DND-41 (cell line): ENCODE results near the gene MYLIP.

Source experiments
- ATAC-seq: fragments of 200-7000 bp; cut with Tn5 transposase; 3 replicates; pipeline ENCODE4 v1.9.1; 2021; ENCODE audit warnings: low read depth; ENCODE audit not compliant: insufficient read depth
- DNase-seq: peaks from one replicate; pipeline ENCODE4 v3.0.0-alpha.2; 2020
- H2AFZ ChIP-seq: 2 replicates; pipeline ENCODE4 v1.6.0; 2012; ENCODE audit warnings: low read depth, low read length
- H3K27ac ChIP-seq: 2 replicates; pipeline ENCODE4 v1.5.1; 2012; ENCODE audit warnings: low read length, inconsistent platforms
- H3K27me3 ChIP-seq: fragments of 200-600 bp; sonication (generic); 2 replicates; pipeline ENCODE4 v1.6.0; 2012; ENCODE audit warnings: low read length, mild to moderate bottlenecking, inconsistent platforms; ENCODE audit not compliant: insufficient read depth, poor library complexity
- H3K36me3 ChIP-seq: 2 replicates; pipeline ENCODE4 v1.5.1; 2012; ENCODE audit warnings: low read length, inconsistent platforms; ENCODE audit not compliant: insufficient read depth
- H3K4me1 ChIP-seq: 2 replicates; pipeline ENCODE4 v1.5.1; 2012; ENCODE audit warnings: mild to moderate bottlenecking, low read length; ENCODE audit not compliant: insufficient read depth
- H3K4me2 ChIP-seq: 2 replicates; pipeline ENCODE4 v1.6.0; 2012; ENCODE audit warnings: mild to moderate bottlenecking, moderate library complexity, low read length, inconsistent platforms; ENCODE audit not compliant: insufficient read depth
- H3K4me3 ChIP-seq, 2 experiments: fragments of 200-600 bp in 1 of 2; shearing (Covaris generic) in 1 of 2; 2 replicates each; pipeline ENCODE4 v1.5.1; 2012 to 2016; ENCODE audit warnings: inconsistent platforms in 2 of 2, low read length in 2 of 2, mild to moderate bottlenecking in 2 of 2, low read depth in 1 of 2, moderate library complexity in 1 of 2
- H3K79me2 ChIP-seq: 2 replicates; pipeline ENCODE4 v1.6.0; 2012; ENCODE audit warnings: low read length, inconsistent platforms; ENCODE audit not compliant: insufficient read depth
- H3K9ac ChIP-seq: 2 replicates; pipeline ENCODE4 v1.6.0; 2012; ENCODE audit warnings: low read depth, mild to moderate bottlenecking, inconsistent platforms, low read length, moderate library complexity
- H3K9me3 ChIP-seq: 2 replicates; pipeline ENCODE4 v1.5.1; 2012; ENCODE audit warnings: low read length, moderate library complexity, mild to moderate bottlenecking, inconsistent platforms; ENCODE audit not compliant: insufficient read depth, severe bottlenecking
- H4K20me1 ChIP-seq: 2 replicates; pipeline ENCODE4 v1.6.0; 2012; ENCODE audit warnings: low read length; ENCODE audit not compliant: insufficient read depth
- CTCF ChIP-seq: IDR thresholded peaks from 2 replicates; pipeline ENCODE4 v1.5.1; 2012; ENCODE audit warnings: borderline replicate concordance, low read length, moderate library complexity, mild to moderate bottlenecking; ENCODE audit not compliant: poor library complexity, severe bottlenecking; ENCODE audit errors: extremely low read depth
- EZH2 ChIP-seq: IDR thresholded peaks from 3 replicates; pipeline ENCODE4 v1.6.1; 2012; ENCODE audit warnings: borderline replicate concordance, low read depth, mild to moderate bottlenecking, moderate library complexity, low read length, inconsistent platforms; ENCODE audit not compliant: severe bottlenecking

Gene MYLIP

GRCh38 chr6:16153211-16153820, 24.4 kb downstream of the MYLIP start:
- no peak for DNase-seq
- no peaks in the 10 kb centered on the region for H3K36me3 ChIP-seq

GRCh38 chr6:16154904-16155303, 26.0 kb downstream of the MYLIP start:
- ATAC-seq = no peak
- H3K4me3 ChIP-seq = no peak overlapping the region
- H2AFZ ChIP-seq = no peak overlapping the region
- H3K79me2 ChIP-seq = no peaks in the 10 kb centered on the region
- DNase-seq = no peak
- no peaks in the 10 kb centered on the region for H3K4me1 ChIP-seq
- peaks cover 14% of the 10 kb centered on the region for H3K9me3 ChIP-seq
- H3K27me3 ChIP-seq = peaks cover 7% of the 10 kb centered on the region
- no peaks in the 10 kb centered on the region for H3K36me3 ChIP-seq
- no peak overlapping the region for H3K9ac ChIP-seq
- TF ChIP-seq EZH2 = no peak
- TF ChIP-seq CTCF = no peak
- H4K20me1 ChIP-seq = no peaks in the 10 kb centered on the region
- H3K4me2 ChIP-seq = no peak overlapping the region
- no peak overlapping the region for H3K27ac ChIP-seq

More at GRCh38 chr6:16153211-16153820, 24.4 kb downstream of the MYLIP start:
- Histone ChIP-seq H3K9me3 (peaks cover 14% of the 10 kb centered on the region), H3K79me2 (no peaks in the 10 kb centered on the region), H3K4me3 (no peak overlapping the region), H3K27me3 (peaks cover 7% of the 10 kb centered on the region), H2AFZ (no peak overlapping the region), H3K27ac (no peak overlapping the region), H3K9ac (no peak overlapping the region), H3K4me2 (no peak overlapping the region), H3K4me1 (no peaks in the 10 kb centered on the region), H4K20me1 (no peaks in the 10 kb centered on the region)
- ATAC-seq = no peak
- TF ChIP-seq CTCF (no peak), EZH2 (no peak)

- no peaks in the 10 kb centered on the region for H3K79me2 ChIP-seq
- no peaks in the 10 kb centered on the region for H4K20me1 ChIP-seq
- peaks cover 7% of the 10 kb centered on the region for H3K27me3 ChIP-seq
- H3K4me3 ChIP-seq = no peak overlapping the region
- H3K36me3 ChIP-seq = no peaks in the 10 kb centered on the region
- TF ChIP-seq EZH2 (no peak), CTCF (no peak)
- no peak overlapping the region for H3K4me2 ChIP-seq
- H3K9me3 ChIP-seq = peaks cover 14% of the 10 kb centered on the region
- no peak overlapping the region for H3K27ac ChIP-seq
- DNase-seq (no peak), ATAC-seq (no peak)
- no peak overlapping the region for H3K9ac ChIP-seq
- H2AFZ ChIP-seq = no peak overlapping the region
- H3K4me1 ChIP-seq = no peaks in the 10 kb centered on the region
Observed at GRCh38 chr6:16157492-16157891, 28.6 kb downstream of the MYLIP start.

- Histone ChIP-seq H3K27me3 (peaks cover 7% of the 10 kb centered on the region), H3K4me3 (no peak overlapping the region), H3K27ac (no peak overlapping the region), H4K20me1 (no peaks in the 10 kb centered on the region), H3K79me2 (no peaks in the 10 kb centered on the region), H3K9ac (no peak overlapping the region), H3K9me3 (peaks cover 14% of the 10 kb centered on the region), H2AFZ (no peak overlapping the region), H3K4me1 (no peaks in the 10 kb centered on the region), H3K36me3 (no peaks in the 10 kb centered on the region), H3K4me2 (no peak overlapping the region)
- no peak for DNase-seq
- no peak for ATAC-seq
- TF ChIP-seq CTCF (no peak), EZH2 (no peak)
Observed at GRCh38 chr6:16157909-16158308, 29.0 kb downstream of the MYLIP start.
